Activated CD8-positive, alpha-beta memory T cell treated with anti-CD3 and anti-CD28 coated beads, Interleukin-2, amount 10 ng/mL, durations not matched to agents 7 days and 5 days (primary cell): ENCODE data around the gene MORF4L1. TPM values are rescaled to one million over a fixed set of nuclear protein-coding genes. Genes with fewer than 3 reads are reported as not detected.
"Not testable (repeated sequence)": the region's sequence is repeated elsewhere in the genome, so short reads cannot be mapped to it uniquely, and the experiment has no call there.

Source experiments
- ATAC-seq: fragments of 150-1000 bp; cut with Tn5 transposase; one replicate; pipeline ENCODE4 v1.10.0; 2021; ENCODE audit warnings: moderate library complexity
- CTCF ChIA-PET: fragments of 350-600 bp; sonication (Branson Sonifier 250); formaldehyde crosslinking; loops from one replicate; lab custom pipeline; 2021; ENCODE audit warnings: antibody characterized with exemption; lab: Charles Lee
- DNase-seq: peaks from one replicate; pipeline ENCODE4 v3.0.0-alpha.2; 2020
- H3K27ac Mint-ChIP-seq: one replicate; pipeline ENCODE4 v1.8.0; 2021; ENCODE audit warnings: mild to moderate bottlenecking, mixed read lengths
- H3K27me3 Mint-ChIP-seq: one replicate; pipeline ENCODE4 v1.8.0; 2021; ENCODE audit warnings: mixed read lengths
- H3K36me3 Mint-ChIP-seq: one replicate; pipeline ENCODE4 v1.8.0; 2021; ENCODE audit warnings: mild to moderate bottlenecking, mixed read lengths
- H3K4me1 Mint-ChIP-seq: one replicate; pipeline ENCODE4 v1.8.0; 2021; ENCODE audit warnings: mixed read lengths
- H3K4me3 Mint-ChIP-seq: one replicate; pipeline ENCODE4 v1.8.0; 2021; ENCODE audit warnings: mild to moderate bottlenecking, moderate library complexity, mixed read lengths
- H3K9me3 Mint-ChIP-seq: one replicate; pipeline ENCODE4 v1.8.0; 2022; ENCODE audit warnings: low read depth, mixed read lengths
- total RNA-seq, 2 experiments: library from RNA; stranded (reverse); gene quantifications; one replicate each; pipeline ENCODE4 v1.2.3, GENCODE V29; 2021

MORF4L1 gene
- total RNA-seq, 2 experiments from 2014 or later, result 235 to 275 TPM

GRCh38 chr15:78927077-78927790 is 54.5 kb downstream of the MORF4L1 start:
- H3K27ac Mint-ChIP-seq, result no peak overlapping the region
- CTCF ChIA-PET, result no interaction called here

GRCh38 chr15:78928176-78928575 is 55.5 kb downstream of the MORF4L1 start:
- H3K27me3 Mint-ChIP-seq, result not testable (repeated sequence)

More at GRCh38 chr15:78927077-78927790, 54.5 kb downstream of the MORF4L1 start:
- peaks cover 6% of the 10 kb centered on the region for H3K36me3 Mint-ChIP-seq
- H3K4me1 Mint-ChIP-seq, result no peaks in the 10 kb centered on the region
- ATAC-seq (no peak), DNase-seq (no peak)
- no peak overlapping the region for H3K4me3 Mint-ChIP-seq
- H3K9me3 Mint-ChIP-seq, result no peaks in the 10 kb centered on the region
- no peaks in the 10 kb centered on the region for H3K27me3 Mint-ChIP-seq

GRCh38 chr15:78928616-78929093 is 56.0 kb downstream of the MORF4L1 start:
- Mint-ChIP-seq H3K4me3 (no peak overlapping the region), H3K4me1 (no peaks in the 10 kb centered on the region), H3K9me3 (no peaks in the 10 kb centered on the region), H3K36me3 (peaks cover 2% of the 10 kb centered on the region), H3K27me3 (no peaks in the 10 kb centered on the region), H3K27ac (no peak overlapping the region)
- CTCF ChIA-PET, result interaction anchor here (0.7 kb wide), 1 partner anchor 13 kb away, joined by 3 read pairs; no protein-coding TSS in a partner anchor
- no peak for DNase-seq
- no peak for ATAC-seq

More at GRCh38 chr15:78928176-78928575, 55.5 kb downstream of the MORF4L1 start:
- not testable (repeated sequence) for H3K9me3 Mint-ChIP-seq, H3K27ac Mint-ChIP-seq, H3K36me3 Mint-ChIP-seq, DNase-seq, H3K4me1 Mint-ChIP-seq, ATAC-seq, H3K4me3 Mint-ChIP-seq
- CTCF ChIA-PET, result interaction anchor here (0.7 kb wide), 1 partner anchor 14 kb away, joined by 3 read pairs; no protein-coding TSS in a partner anchor

GRCh38 chr15:78929536-78930264 is 57.0 kb downstream of the MORF4L1 start:
- Mint-ChIP-seq H3K9me3 (no peaks in the 10 kb centered on the region), H3K27me3 (no peaks in the 10 kb centered on the region), H3K27ac (no peak overlapping the region), H3K4me3 (no peak overlapping the region), H3K36me3 (peaks cover 2% of the 10 kb centered on the region), H3K4me1 (peaks cover 1% of the 10 kb centered on the region)
- DNase-seq (no peak), ATAC-seq (no peak)
- CTCF ChIA-PET, result interaction anchor here (1.3 kb wide), 1 partner anchor 9 kb away, joined by 3 read pairs; no protein-coding TSS in a partner anchor

- H3K27ac Mint-ChIP-seq, result no peak overlapping the region
- no peaks in the 10 kb centered on the region for H3K9me3 Mint-ChIP-seq
- H3K4me1 Mint-ChIP-seq, result peaks cover 2% of the 10 kb centered on the region
- no peaks in the 10 kb centered on the region for H3K27me3 Mint-ChIP-seq
- no peak for DNase-seq
- ATAC-seq, result no peak
- no peak overlapping the region for H3K4me3 Mint-ChIP-seq
- H3K36me3 Mint-ChIP-seq, result peaks cover 2% of the 10 kb centered on the region
- CTCF ChIA-PET, result interaction anchor here (0.7 to 1.3 kb wide), 2 partner anchors 10 to 22 kb away, joined by 3 read pairs; no protein-coding TSS in a partner anchor
Measured at GRCh38 chr15:78930577-78931388, 58.1 kb downstream of the MORF4L1 start.

GRCh38 chr15:78931439-78932257 is 59.0 kb downstream of the MORF4L1 start:
- Mint-ChIP-seq H3K36me3 (peaks cover 2% of the 10 kb centered on the region), H3K4me3 (no peak overlapping the region), H3K27ac (no peak overlapping the region), H3K9me3 (no peaks in the 10 kb centered on the region), H3K27me3 (no peaks in the 10 kb centered on the region), H3K4me1 (peaks cover 6% of the 10 kb centered on the region)
- no peak for ATAC-seq
- CTCF ChIA-PET, result no interaction called here
- DNase-seq, result no peak

- Mint-ChIP-seq H3K4me1 (peaks cover 13% of the 10 kb centered on the region), H3K36me3 (peaks cover 2% of the 10 kb centered on the region), H3K9me3 (no peaks in the 10 kb centered on the region), H3K27me3 (no peaks in the 10 kb centered on the region), H3K4me3 (no peak overlapping the region), H3K27ac (no peak overlapping the region)
- DNase-seq (no peak), ATAC-seq (no peak)
- CTCF ChIA-PET, result no interaction called here
Measured at GRCh38 chr15:78932258-78932808, 59.6 kb downstream of the MORF4L1 start.

- no peak overlapping the region for H3K27ac Mint-ChIP-seq
- ATAC-seq, result no peak
- no peak for DNase-seq
- H3K27me3 Mint-ChIP-seq, result peaks cover under 1% of the 10 kb centered on the region
- H3K36me3 Mint-ChIP-seq, result peaks cover 1% of the 10 kb centered on the region
- CTCF ChIA-PET, result no interaction called here
- H3K9me3 Mint-ChIP-seq, result no peaks in the 10 kb centered on the region
- H3K4me3 Mint-ChIP-seq, result no peak overlapping the region
- peaks cover 21% of the 10 kb centered on the region for H3K4me1 Mint-ChIP-seq
Measured at GRCh38 chr15:78933187-78933822, 60.6 kb downstream of the MORF4L1 start.

- Mint-ChIP-seq H3K27ac (no peak overlapping the region), H3K27me3 (peaks cover 2% of the 10 kb centered on the region), H3K36me3 (peaks cover 5% of the 10 kb centered on the region), H3K4me3 (no peak overlapping the region), H3K9me3 (no peaks in the 10 kb centered on the region), H3K4me1 (peaks cover 28% of the 10 kb centered on the region)
- ATAC-seq (no peak), DNase-seq (no peak)
- CTCF ChIA-PET, result no interaction called here
Measured at GRCh38 chr15:78933823-78934654, 61.3 kb downstream of the MORF4L1 start.

- Mint-ChIP-seq H3K36me3 (peaks cover 5% of the 10 kb centered on the region), H3K4me3 (no peak overlapping the region), H3K4me1 (peaks cover 33% of the 10 kb centered on the region), H3K27me3 (peaks cover 2% of the 10 kb centered on the region), H3K9me3 (no peaks in the 10 kb centered on the region), H3K27ac (no peak overlapping the region)
- no peak for ATAC-seq
- CTCF ChIA-PET, result no interaction called here
- DNase-seq, result no peak
Measured at GRCh38 chr15:78934655-78935023, 61.9 kb downstream of the MORF4L1 start.

GRCh38 chr15:78937132-78937739 is 64.5 kb downstream of the MORF4L1 start:
- Mint-ChIP-seq H3K4me3 (peak overlapping the region; percentile 44), H3K36me3 (peaks cover 7% of the 10 kb centered on the region), H3K27me3 (peaks cover 2% of the 10 kb centered on the region), H3K9me3 (no peaks in the 10 kb centered on the region), H3K4me1 (peaks cover 36% of the 10 kb centered on the region), H3K27ac (peak overlapping the region; percentile 75)
- peak; percentile 53 for DNase-seq
- ATAC-seq, result peak; percentile 47
- CTCF ChIA-PET, result interaction anchor here (1.4 kb wide), 1 partner anchor 70 kb away, joined by 7 read pairs; no protein-coding TSS in a partner anchor
